Measurements from ENCODE around the gene CD320. TPM values are rescaled to one million over a fixed set of nuclear protein-coding genes. Genes with fewer than 3 reads are reported as not detected.

CD320 gene
- total and polyA plus RNA-seq, 2 experiments from 2014 or later: 53.8 to 91.4 TPM

- H3K4me1 ChIP-seq (ENCODE audit: insufficient read depth): peaks cover 10% of the 10 kb centered on the region
- no peak overlapping the region for H2AFZ ChIP-seq
- TF ChIP-seq EZH2 (IDR thresholded peaks at IDR 0.05; ENCODE audit: borderline replicate concordance) (no peak), EZH2phosphoT487 (IDR thresholded peaks at IDR 0.05; ENCODE audit: low read depth, severe bottlenecking, unreplicated experiment) (no peak), CTCF (IDR thresholded peaks at IDR 0.05; ENCODE audit: poor library complexity) (no peak)
- no peak for DNase-seq (ENCODE audit: low spot score)
- H3K4me2 ChIP-seq: peak overlapping the region; percentile 72
- H3K9me2 ChIP-seq (replicated peaks; ENCODE audit: insufficient read depth): no peaks in the 10 kb centered on the region
- WGBS (ENCODE audit: low lambda C conversion rate, missing lambda C conversion rate): 9% methylated on average over 50 of the region's 79 CpGs
- H3K4me3 ChIP-seq: no peak overlapping the region
- no peaks in the 10 kb centered on the region for H3K79me2 ChIP-seq
- H4K20me1 ChIP-seq (ENCODE audit: insufficient read depth, poor library complexity, severe bottlenecking): no peaks in the 10 kb centered on the region
- H3K36me3 ChIP-seq (replicated peaks; ENCODE audit: insufficient read depth, low read depth): no peaks in the 10 kb centered on the region
- no peak overlapping the region for H3K27ac ChIP-seq
- H3K27me3 ChIP-seq: peaks cover 37% of the 10 kb centered on the region
- H3K9me3 ChIP-seq (ENCODE audit: low read depth): no peaks in the 10 kb centered on the region
These were observed 27.3 kb upstream of the CD320 start for GRCh38 chr19:8335343-8336071.

- Histone ChIP-seq H3K4me2 (peak overlapping the region; percentile 72), H3K4me3 (no peak overlapping the region), H3K4me1 (ENCODE audit: insufficient read depth) (peaks cover 10% of the 10 kb centered on the region), H3K9me3 (ENCODE audit: low read depth) (no peaks in the 10 kb centered on the region), H4K20me1 (ENCODE audit: insufficient read depth, poor library complexity, severe bottlenecking) (no peaks in the 10 kb centered on the region), H3K36me3 (replicated peaks; ENCODE audit: insufficient read depth, low read depth) (no peaks in the 10 kb centered on the region), H3K9me2 (replicated peaks; ENCODE audit: insufficient read depth) (no peaks in the 10 kb centered on the region), H3K79me2 (no peaks in the 10 kb centered on the region), H3K27ac (no peak overlapping the region), H2AFZ (no peak overlapping the region), H3K27me3 (peaks cover 37% of the 10 kb centered on the region)
- 8% methylated on average over 93 of the region's 117 CpGs for WGBS (ENCODE audit: low lambda C conversion rate, missing lambda C conversion rate)
- DNase-seq (ENCODE audit: low spot score): peak; percentile 83
- TF ChIP-seq CTCF (IDR thresholded peaks at IDR 0.05; ENCODE audit: poor library complexity): no peak
- no peak for TF ChIP-seq EZH2 (IDR thresholded peaks at IDR 0.05; ENCODE audit: borderline replicate concordance)
- no peak for TF ChIP-seq EZH2phosphoT487 (IDR thresholded peaks at IDR 0.05; ENCODE audit: low read depth, severe bottlenecking, unreplicated experiment)
These were observed 26.5 kb upstream of the CD320 start for GRCh38 chr19:8334458-8335342.

- H3K9me3 ChIP-seq (ENCODE audit: low read depth): no peaks in the 10 kb centered on the region
- 14% methylated on average over 41 of the region's 48 CpGs for WGBS (ENCODE audit: low lambda C conversion rate, missing lambda C conversion rate)
- H3K27ac ChIP-seq: no peak overlapping the region
- no peak for DNase-seq (ENCODE audit: low spot score)
- peaks cover 34% of the 10 kb centered on the region for H3K27me3 ChIP-seq
- no peaks in the 10 kb centered on the region for H3K9me2 ChIP-seq (replicated peaks; ENCODE audit: insufficient read depth)
- no peaks in the 10 kb centered on the region for H3K36me3 ChIP-seq (replicated peaks; ENCODE audit: insufficient read depth, low read depth)
- no peak overlapping the region for H2AFZ ChIP-seq
- H3K4me2 ChIP-seq: peak overlapping the region; percentile 72
- H3K4me1 ChIP-seq (ENCODE audit: insufficient read depth): peaks cover 10% of the 10 kb centered on the region
- no peak overlapping the region for H3K4me3 ChIP-seq
- H4K20me1 ChIP-seq (ENCODE audit: insufficient read depth, poor library complexity, severe bottlenecking): no peaks in the 10 kb centered on the region
- H3K79me2 ChIP-seq: no peaks in the 10 kb centered on the region
- TF ChIP-seq EZH2phosphoT487 (IDR thresholded peaks at IDR 0.05; ENCODE audit: low read depth, severe bottlenecking, unreplicated experiment) (no peak), CTCF (IDR thresholded peaks at IDR 0.05; ENCODE audit: poor library complexity) (no peak), EZH2 (IDR thresholded peaks at IDR 0.05; ENCODE audit: borderline replicate concordance) (no peak)
These were observed 25.8 kb upstream of the CD320 start for GRCh38 chr19:8333767-8334457.
